NCI-H2196 treated with DMSO at 0.1 percent for 48 hours (cell line): ENCODE results near the gene R3HDM2.
A peak's percentile ranks its signal among the peaks of the same experiment; 100 is the strongest.

ENCODE experiments used
- DNase-seq: peaks from one replicate; lab custom pipeline; 2025; ENCODE audit not compliant: unreplicated experiment; lab: John Stamatoyannopoulos, UW

R3HDM2 gene

DNA sequence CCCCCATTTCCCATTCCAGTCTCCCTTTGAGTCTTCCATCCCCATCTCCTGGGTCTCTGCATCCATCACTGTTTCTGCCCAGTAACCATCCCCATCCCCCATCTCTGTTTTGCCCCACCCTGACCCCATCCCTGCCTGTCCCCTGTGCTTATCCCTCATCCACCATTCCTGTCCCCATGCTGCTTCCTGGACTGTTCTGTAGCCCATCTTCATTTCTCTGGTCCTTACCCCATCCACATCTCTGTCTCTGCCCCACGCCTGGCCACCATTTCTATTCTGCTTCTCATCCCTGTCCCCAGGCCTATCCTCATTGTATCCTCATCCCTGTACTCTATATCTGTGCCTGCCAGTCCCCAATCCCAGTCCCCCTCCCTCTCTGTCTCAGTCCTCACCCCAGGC lies 210.1 kb downstream of the R3HDM2 start:
- no peak for DNase-seq

DNA sequence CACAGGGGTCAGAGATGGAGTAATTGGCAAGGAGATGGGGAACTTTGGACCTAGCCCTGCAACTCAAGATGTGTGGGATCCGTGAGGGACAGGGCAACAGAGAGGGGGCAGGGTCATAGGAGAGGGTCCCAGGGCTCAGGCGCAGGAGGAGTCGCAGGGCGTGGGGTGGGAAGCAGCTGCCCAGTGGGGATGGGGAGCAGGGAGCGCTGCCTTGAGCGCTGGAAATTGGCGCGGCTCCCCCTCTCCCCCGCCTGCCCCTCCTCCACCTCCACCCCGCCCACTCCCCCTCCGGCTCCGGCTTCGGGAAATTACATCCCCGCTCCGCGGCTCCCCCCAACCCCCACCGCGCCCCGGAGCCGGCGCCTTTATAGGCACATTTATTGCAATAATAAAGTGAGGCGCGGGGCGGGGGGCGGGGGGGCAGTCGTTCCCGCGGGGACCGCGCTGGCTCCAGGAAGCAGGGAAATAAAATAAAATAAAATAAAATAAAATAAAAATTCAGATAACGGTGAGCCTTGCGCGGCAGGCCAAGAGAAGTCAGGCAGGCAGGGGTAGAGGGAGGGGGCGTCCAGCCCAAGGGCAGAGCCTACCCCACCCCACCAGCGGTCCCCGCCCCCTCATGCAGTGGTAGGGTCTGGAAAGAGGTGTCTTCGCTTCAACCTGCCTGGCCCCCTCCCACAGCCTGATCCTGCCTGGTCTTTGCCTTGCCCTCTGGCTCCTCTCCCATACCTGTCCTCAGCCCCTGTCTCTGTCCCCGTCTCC lies 210.7 kb downstream of the R3HDM2 start:
- DNase-seq, result no peak

DNA sequence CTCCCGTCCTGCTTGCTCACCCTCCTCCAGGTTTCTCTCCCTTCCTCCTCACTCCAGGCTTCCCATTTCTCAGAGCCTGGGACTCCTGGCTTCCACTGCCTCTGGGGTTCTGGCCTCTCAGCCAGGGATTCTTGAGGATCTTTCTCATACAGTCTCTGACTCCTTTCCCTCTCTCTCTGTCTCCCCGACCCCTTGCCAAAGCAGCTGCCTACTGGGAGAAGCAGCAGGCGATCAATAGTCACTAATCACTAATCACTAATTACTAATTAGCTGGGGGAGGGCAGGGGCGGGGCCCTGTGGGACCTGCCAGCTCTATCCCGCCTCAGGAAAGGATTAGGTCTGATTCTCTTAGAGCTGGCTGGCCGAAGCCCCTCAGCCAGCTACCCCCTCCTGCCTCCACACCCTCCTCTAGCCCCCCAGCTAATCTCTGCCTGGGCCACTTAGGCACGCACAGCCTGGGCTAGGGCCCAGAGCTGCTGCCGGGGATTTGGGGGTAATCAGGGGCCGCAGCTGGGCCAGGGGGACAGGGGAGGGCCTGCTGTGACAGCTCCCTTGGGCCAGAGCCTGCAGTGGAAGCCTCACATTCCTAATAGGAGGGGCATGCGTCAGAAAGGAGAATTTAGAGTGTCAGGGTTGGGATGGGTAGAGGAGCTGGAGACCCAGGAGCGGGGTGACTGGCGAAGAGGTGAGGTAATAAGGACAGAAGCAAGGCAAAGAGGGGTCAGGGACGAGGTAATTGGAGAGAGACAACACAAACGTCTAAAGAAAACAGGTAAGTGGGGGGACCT lies 211.4 kb downstream of the R3HDM2 start:
- DNase-seq, result no peak

DNA sequence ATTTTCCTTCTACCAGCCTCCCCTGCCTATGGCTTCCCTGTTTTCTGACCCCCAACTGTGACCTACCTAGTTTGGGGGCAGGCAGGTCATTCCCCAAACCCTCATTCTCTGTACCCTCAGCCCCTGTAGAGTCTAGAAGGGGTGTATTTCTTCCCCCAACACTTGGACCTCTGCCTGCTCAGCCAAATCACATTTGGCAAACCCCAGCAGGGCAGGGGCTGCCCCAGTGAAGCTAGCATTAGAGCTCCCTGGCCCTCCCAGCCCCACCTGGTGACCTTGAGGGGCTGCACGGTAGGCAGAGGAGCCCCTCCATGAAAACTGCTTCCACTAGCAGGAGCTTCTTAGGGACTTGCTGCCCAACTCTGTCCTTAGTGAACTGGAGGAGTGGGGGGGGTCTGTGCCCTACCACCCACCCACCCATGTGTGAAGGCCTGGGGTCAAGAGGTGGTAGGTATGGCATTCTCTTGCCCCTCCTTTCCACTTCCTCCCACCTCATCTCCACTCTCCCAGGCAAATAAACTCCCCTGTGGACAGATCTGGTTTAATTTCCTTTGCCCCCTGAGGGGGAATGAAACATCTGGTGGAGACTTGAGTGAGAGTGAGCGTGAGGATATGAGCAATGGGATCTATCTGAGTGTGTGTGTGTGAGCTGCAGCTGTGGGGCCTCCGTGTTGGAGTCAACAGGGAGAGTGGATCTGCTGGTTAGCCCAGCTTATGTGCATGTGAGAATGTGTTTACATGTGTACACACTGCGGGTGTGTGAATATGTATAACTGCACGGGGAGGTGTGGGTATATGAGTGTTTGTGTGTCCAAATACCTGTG lies 212.6 kb downstream of the R3HDM2 start:
- no peak for DNase-seq

DNA sequence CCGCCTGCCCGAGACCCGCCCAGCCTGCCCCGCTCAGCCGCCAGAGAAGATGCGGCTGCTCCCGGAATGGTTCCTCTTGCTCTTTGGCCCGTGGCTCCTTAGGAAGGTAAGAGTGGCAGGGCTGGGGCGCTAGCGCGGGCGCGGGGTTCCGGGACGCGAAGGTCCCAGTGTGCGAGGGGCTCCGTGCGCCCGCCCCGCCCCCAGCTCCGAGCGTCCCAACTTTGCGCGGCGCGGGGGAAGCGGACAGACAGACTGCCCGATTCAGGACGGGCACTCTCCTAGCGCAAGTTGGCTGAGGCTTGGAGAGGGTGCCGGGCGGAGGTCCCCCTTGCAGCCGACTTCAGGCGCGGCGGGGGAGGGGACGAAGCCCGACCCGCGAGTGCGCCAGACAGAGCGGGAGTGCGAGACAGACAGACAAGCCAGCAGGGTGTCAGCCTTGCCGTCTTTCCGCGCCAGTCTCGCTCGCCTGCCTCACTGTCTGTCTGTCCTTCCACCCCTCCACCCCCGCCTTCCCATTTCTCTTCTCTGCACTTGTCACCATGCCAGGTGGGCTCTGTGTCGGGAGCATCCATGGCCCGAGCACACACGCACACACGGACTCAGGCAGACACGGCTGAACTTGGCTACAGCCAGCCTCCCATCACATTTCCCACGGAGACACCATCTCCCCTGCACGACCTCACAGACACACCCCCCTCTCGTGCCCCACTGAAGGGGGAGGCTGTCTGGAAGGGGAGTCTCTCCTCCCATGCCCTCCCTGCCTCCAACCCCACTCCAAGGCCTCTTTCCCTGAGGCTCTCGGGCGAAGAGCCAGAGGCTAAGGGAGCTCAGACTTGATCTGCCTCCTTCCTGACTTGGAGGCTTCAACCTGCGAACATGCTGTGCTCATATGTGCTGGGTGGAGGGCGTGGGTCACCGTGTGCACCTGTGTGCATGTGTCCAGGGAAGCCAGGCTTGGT lies 213.6 kb downstream of the R3HDM2 start:
- DNase-seq, result no peak

DNA sequence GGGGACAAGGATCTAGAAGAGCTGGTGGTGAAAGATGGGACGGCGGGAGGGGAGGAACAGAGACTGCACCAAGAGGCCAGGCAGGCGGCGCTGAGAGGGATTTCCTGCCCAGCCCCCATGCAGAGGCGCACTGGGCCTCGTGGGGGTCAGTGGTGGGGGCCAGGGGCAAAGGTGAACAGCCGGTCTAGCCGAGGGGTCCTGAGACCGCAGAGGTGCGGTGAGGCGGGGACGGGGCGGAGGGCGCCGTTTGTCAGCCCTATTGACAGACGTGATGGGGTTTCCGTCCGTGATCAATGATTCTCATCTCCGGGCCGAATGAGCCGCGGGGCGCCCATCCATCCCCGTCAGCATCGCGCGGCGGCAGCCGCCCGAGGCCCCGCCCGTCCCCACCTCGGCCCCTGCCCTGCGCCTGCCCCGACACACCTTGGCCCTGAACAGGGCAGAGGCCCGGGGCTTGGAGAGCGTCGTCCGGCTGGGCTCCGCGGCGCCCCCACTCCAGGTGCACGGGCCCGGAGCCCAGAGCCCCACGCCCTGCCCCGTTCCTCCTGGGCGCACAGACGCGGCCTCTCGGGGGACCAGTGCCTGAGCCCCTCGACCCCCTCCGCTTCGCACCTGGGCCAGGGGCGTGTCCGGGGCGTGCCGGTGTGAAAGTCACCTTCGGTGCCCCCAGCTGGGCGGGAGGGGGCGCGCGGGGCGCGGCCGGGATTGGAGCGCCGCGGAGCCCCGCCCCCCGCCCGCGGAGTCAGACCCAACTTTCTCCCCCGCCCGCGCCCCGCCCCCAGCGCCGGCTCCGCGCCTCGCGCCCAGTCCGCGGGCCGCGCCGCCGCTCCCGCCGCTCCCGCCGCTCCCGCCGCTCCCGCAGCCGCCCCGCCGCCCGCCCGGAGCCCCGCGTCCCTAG lies 214.6 kb downstream of the R3HDM2 start, which contains the start of gene NXPH4:
Gene NXPH4 (plus strand): TSS at position 781 of the 898 bp plus-strand sequence. CDS start 176 bp downstream, outside the sequence.
- peak; percentile 35 for DNase-seq

DNA sequence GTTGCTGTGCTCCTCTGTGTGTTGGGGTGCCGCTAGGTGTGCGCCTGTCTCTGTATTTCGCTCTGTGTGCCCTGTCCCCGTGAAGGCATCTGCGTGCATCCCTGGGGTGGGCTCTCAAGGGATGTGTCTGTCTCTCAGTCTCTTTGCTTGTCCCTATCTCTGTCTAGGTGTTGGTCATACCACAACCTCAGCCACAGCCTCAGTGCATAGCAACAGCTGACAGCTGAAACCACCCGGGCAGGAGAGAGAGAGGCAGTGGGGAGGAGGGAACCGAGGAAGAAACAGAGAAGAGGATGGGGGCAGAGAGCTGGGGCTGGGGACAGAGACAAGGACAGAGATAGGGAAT lies 215.2 kb downstream of the R3HDM2 start:
- DNase-seq, result peak; percentile 35

DNA sequence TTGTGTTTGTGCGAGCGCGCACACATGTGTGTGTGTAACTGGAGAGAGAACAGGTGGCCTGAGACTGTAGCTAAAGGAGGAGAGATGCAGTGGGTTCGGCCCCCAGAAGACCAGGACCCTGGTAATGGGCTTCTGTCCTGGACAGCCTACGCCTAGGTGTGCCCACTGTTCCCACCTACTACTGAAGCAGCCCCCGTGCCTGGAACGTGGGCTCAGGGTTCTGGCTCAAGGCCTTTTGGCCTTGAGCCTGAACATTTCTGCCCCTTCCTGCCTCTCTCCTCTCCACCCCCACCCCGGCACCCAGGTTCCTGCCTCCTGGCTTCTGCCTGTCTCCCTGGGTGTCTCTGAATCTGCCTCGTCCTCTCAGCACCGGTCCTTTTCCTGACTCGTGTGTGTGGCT lies 215.8 kb downstream of the R3HDM2 start:
- DNase-seq, result no peak

DNA sequence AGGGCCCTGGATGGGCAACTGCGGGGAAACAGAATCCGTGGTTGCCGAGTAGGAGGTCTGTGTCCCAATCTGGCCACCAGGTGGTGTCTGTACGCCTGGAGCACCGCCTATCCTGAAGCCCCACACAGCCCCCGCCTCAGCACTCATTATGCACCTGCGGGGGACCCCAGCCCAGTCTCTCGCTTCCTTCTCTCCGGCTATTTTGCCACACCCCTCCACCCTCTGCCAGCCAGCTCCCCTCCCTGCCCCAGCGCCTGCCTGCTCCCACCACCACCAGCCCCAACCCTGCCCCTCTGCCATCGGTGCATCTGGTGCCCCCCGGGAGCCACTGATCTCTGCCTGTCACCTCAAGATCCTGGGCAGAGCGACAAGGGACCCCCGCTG lies 216.5 kb downstream of the R3HDM2 start:
- DNase-seq, result peak; percentile 42

DNA sequence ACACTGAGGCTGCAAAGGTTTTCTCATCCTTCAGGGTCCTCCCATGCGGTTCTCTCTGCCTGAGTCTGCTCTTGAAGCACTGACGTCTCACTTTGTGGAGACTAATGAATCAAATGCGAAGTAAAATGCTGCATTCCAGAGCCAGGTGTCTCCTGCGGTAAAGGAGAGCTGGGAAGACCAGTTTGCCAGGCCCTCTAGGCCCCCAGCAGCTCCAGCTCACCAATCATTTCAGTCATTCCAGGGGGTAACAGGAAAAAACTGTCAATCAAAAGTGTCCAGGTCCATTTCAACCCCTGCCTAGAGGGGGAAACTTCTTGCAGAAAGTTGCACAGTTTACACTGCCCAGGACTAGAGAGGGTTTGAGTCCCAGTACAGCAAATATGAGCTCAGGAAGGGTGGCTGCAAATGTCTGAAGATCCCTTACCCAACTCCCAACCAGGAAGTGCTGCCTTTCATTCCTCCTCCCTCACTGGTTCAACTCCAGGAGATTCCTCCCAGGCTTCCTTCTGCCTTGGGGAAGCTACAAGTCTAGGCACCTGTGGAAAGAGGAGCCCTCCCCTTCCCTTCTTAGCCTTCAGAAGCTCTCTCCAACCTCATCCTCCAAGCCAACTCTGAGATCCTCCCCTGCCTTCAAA lies 217.0 kb downstream of the R3HDM2 start:
- no peak for DNase-seq

DNA sequence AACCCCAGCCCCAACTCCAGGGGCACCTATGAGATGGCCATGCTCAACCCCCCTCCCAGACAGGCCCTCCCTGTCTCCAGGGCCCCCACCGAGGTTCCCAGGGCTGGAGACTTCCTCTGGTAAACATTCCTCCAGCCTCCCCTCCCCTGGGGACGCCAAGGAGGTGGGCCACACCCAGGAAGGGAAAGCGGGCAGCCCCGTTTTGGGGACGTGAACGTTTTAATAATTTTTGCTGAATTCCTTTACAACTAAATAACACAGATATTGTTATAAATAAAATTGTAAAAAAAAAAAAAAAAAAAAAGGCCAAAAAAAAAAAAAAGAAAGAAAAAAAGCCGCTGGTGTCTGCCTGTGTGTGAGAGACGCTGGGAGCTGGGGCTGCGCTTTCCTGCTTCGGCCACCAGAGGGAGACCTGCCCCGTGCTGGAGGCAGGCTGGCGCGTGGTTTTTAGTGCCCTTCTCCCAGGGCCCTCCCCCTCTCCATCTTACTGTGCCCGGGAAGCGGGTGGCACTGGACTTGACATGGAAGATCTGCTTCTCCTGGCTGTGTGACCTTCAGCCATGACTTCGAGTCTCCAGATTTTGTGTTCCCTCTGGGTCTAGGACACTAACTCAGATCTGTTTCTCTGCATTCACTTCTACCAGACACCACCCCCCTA lies 217.7 kb downstream of the R3HDM2 start:
- peak; percentile 78 for DNase-seq

DNA sequence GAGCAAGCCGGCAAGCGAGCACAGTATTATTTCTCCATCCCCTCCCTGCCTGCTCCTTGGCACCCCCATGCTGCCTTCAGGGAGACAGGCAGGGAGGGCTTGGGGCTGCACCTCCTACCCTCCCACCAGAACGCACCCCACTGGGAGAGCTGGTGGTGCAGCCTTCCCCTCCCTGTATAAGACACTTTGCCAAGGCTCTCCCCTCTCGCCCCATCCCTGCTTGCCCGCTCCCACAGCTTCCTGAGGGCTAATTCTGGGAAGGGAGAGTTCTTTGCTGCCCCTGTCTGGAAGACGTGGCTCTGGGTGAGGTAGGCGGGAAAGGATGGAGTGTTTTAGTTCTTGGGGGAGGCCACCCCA lies 218.2 kb downstream of the R3HDM2 start:
- DNase-seq, result no peak

DNA sequence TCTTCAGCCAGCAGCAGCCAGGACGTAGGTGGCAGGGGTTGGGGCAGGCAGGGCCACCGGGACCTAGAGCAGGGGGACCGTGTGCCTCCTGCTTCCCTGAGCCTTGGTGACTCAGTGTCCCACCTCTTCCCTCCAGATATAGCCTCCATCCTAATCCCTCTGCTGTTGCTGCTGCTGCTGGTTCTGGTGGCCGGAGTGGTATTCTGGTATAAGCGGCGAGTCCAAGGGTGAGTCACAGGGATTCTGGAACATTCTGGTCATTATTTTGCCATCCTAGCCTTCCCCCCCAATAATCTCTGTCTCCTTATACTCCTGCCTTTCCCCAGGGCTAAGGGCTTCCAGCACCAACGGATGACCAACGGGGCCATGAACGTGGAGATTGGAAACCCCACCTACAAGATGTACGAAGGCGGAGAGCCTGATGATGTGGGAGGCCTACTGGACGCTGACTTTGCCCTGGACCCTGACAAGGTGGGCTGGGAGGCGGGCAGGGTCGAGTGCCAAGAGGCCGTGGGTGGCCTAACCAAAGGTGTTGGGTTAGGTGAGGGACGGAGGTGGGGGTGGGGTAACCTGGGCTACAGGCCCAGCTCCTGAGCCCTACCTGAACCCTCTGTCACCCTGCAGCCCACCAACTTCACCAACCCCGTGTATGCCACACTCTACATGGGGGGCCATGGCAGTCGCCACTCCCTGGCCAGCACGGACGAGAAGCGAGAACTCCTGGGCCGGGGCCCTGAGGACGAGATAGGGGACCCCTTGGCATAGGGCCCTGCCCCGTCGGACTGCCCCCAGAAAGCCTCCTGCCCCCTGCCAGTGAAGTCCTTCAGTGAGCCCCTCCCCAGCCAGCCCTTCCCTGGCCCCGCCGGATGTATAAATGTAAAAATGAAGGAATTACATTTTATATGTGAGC lies 218.8 kb downstream of the R3HDM2 start:
- DNase-seq, result no peak

DNA sequence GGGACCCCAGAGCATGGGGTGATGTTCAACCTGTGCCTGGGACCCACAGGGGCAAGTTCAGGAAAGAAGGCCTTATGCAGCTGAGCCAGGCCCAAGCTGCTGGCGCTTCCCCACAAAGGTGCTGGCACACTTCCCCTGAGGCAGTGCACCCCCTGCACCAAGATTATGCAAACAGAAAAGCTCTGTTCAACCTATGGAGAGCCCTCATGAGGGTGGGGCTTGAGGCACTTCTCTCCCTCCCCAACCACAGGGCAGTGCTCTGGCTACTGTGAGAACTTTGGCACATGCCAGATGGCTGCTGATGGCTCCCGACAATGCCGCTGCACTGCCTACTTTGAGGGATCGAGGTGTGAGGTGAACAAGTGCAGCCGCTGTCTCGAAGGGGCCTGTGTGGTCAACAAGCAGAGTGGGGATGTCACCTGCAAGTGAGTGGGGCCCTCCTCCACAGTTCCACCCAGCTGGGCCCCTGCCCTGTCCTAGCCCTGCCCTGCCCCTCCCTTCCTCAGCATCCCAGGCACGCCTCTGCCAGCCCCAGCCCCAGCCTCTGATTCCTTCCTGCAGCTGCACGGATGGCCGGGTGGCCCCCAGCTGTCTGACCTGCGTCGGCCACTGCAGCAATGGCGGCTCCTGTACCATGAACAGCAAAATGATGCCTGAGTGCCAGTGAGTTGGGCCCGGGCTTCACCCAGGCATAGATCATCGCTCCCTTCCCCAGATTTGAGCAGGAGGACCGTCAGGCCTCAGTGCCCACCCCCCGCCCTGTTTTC lies 219.7 kb downstream of the R3HDM2 start:
- peak; percentile 50 for DNase-seq

DNA sequence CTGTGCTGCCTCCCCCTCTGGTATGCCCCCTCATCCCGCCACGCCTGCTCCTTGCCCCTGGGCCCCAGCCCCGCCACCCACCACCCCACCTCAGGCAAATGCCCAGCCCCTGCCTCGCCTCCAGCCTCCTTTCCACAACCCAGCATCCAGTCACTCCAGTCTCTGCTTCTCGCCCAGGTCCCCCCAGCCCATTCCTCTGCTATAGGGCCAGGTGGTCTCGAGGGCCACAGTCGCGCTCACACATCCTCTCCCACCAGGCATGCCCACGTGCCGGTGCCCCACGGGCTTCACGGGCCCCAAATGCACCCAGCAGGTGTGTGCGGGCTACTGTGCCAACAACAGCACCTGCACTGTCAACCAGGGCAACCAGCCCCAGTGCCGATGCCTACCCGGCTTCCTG lies 220.4 kb downstream of the R3HDM2 start:
- DNase-seq, result no peak

DNA sequence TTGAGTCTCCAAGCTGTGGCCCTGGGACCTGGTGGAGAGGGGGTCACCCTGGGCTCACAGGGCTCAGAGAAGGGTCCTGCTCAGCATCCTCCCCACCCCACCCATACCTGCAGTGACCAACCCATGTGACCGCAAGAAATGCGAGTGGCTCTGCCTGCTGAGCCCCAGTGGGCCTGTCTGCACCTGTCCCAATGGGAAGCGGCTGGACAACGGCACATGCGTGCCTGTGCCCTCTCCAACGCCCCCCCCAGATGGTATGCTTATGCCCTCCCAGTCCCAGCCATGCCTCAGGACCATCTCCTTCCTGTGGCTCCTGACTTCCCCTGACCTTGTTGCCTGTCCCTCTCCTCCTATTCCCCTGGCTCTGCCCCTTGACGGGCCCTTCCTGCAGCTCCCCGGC lies 220.9 kb downstream of the R3HDM2 start:
- DNase-seq, result no peak
